ENCODE data around the gene DNAJB8. TPM values are rescaled to one million over a fixed set of nuclear protein-coding genes. Genes with fewer than 3 reads are reported as not detected.

The DNAJB8 gene
- total RNA-seq, 1 donor from 2014 or later = not detected

- Histone ChIP-seq H3K36me3 (ENCODE audit: insufficient read depth, low read length) (no peaks in the 10 kb centered on the region), H3K9me3 (ENCODE audit: insufficient read depth, low read depth, low read length) (no peaks in the 10 kb centered on the region), H2AFZ (ENCODE audit: low read depth, low read length) (no peak overlapping the region), H3K4me3 (ENCODE audit: insufficient read depth, low read depth, low read length) (no peak overlapping the region), H3K9ac (ENCODE audit: low read length) (no peak overlapping the region), H3K27me3 (ENCODE audit: insufficient read depth, low read length) (peaks cover 45% of the 10 kb centered on the region), H3K4me1 (ENCODE audit: insufficient read depth, low read length) (no peaks in the 10 kb centered on the region), H3K79me2 (ENCODE audit: insufficient read depth, low read length) (no peaks in the 10 kb centered on the region), H3K27ac (ENCODE audit: low read depth, low read length) (no peak overlapping the region), H3K4me2 (ENCODE audit: low read length) (no peak overlapping the region), H4K20me1 (ENCODE audit: insufficient read depth, low read length) (no peaks in the 10 kb centered on the region)
- TF ChIP-seq CTCF (IDR thresholded peaks at IDR 0.05; ENCODE audit: insufficient read depth, low read depth, low read length) = no peak
- TF ChIP-seq EZH2 (IDR thresholded peaks at IDR 0.05; ENCODE audit: insufficient read depth, low read length) = no peak
- Mint-ChIP-seq H3K36me3 (ENCODE audit: low read depth, unreplicated experiment) (no peaks in the 10 kb centered on the region), H3K27me3 (ENCODE audit: low read depth, unreplicated experiment) (peaks cover 77% of the 10 kb centered on the region), H3K4me1 (ENCODE audit: low read depth, unreplicated experiment) (peaks cover 2% of the 10 kb centered on the region), H3K27ac (ENCODE audit: unreplicated experiment) (no peak overlapping the region), H3K4me3 (ENCODE audit: unreplicated experiment) (no peak overlapping the region), H3K9me3 (ENCODE audit: unreplicated experiment) (peaks cover 5% of the 10 kb centered on the region)
- no peak for FAIRE-seq
- DNase-seq (ENCODE audit: low read depth) = no peak
Measured at GRCh38 chr3:128435058-128435457, 31.6 kb downstream of the DNAJB8 start.

- DNase-seq (ENCODE audit: low read depth) = no peak
- H3K27me3 ChIP-seq (ENCODE audit: insufficient read depth, low read length) = peaks cover 50% of the 10 kb centered on the region
- TF ChIP-seq EZH2 (IDR thresholded peaks at IDR 0.05; ENCODE audit: insufficient read depth, low read length) (no peak), CTCF (IDR thresholded peaks at IDR 0.05; ENCODE audit: insufficient read depth, low read depth, low read length) (no peak)
Measured at GRCh38 chr3:128434524-128434923, 32.2 kb downstream of the DNAJB8 start.

GRCh38 chr3:128433837-128434165, 32.9 kb downstream of the DNAJB8 start:
- Histone ChIP-seq H4K20me1 (ENCODE audit: insufficient read depth, low read length) (no peaks in the 10 kb centered on the region), H3K27ac (ENCODE audit: low read depth, low read length) (no peak overlapping the region), H3K4me3 (ENCODE audit: insufficient read depth, low read depth, low read length) (no peak overlapping the region), H3K79me2 (ENCODE audit: insufficient read depth, low read length) (no peaks in the 10 kb centered on the region), H3K4me2 (ENCODE audit: low read length) (no peak overlapping the region), H3K36me3 (ENCODE audit: insufficient read depth, low read length) (no peaks in the 10 kb centered on the region), H3K9ac (ENCODE audit: low read length) (no peak overlapping the region), H3K27me3 (ENCODE audit: insufficient read depth, low read length) (peaks cover 46% of the 10 kb centered on the region), H3K4me1 (ENCODE audit: insufficient read depth, low read length) (no peaks in the 10 kb centered on the region), H3K9me3 (ENCODE audit: insufficient read depth, low read depth, low read length) (no peaks in the 10 kb centered on the region), H2AFZ (ENCODE audit: low read depth, low read length) (no peak overlapping the region)
- H3K4me3 Mint-ChIP-seq (ENCODE audit: unreplicated experiment) = no peak overlapping the region
- no peaks in the 10 kb centered on the region for H3K36me3 Mint-ChIP-seq (ENCODE audit: low read depth, unreplicated experiment)
- H3K27ac Mint-ChIP-seq (ENCODE audit: unreplicated experiment) = no peak overlapping the region
- FAIRE-seq = no peak
- TF ChIP-seq EZH2 (IDR thresholded peaks at IDR 0.05; ENCODE audit: insufficient read depth, low read length) (no peak), CTCF (IDR thresholded peaks at IDR 0.05; ENCODE audit: insufficient read depth, low read depth, low read length) (no peak)
- H3K27me3 Mint-ChIP-seq (ENCODE audit: low read depth, unreplicated experiment) = peaks cover 75% of the 10 kb centered on the region
- DNase-seq (ENCODE audit: low read depth) = no peak
- peaks cover 2% of the 10 kb centered on the region for H3K4me1 Mint-ChIP-seq (ENCODE audit: low read depth, unreplicated experiment)
- peaks cover 5% of the 10 kb centered on the region for H3K9me3 Mint-ChIP-seq (ENCODE audit: unreplicated experiment)

More at GRCh38 chr3:128434524-128434923, 32.2 kb downstream of the DNAJB8 start:
- Histone ChIP-seq H3K4me3 (ENCODE audit: insufficient read depth, low read depth, low read length) (no peak overlapping the region), H3K36me3 (ENCODE audit: insufficient read depth, low read length) (no peaks in the 10 kb centered on the region), H3K79me2 (ENCODE audit: insufficient read depth, low read length) (no peaks in the 10 kb centered on the region), H3K27ac (ENCODE audit: low read depth, low read length) (no peak overlapping the region), H4K20me1 (ENCODE audit: insufficient read depth, low read length) (no peaks in the 10 kb centered on the region), H3K4me1 (ENCODE audit: insufficient read depth, low read length) (no peaks in the 10 kb centered on the region), H3K9ac (ENCODE audit: low read length) (no peak overlapping the region), H3K4me2 (ENCODE audit: low read length) (no peak overlapping the region), H2AFZ (ENCODE audit: low read depth, low read length) (no peak overlapping the region), H3K9me3 (ENCODE audit: insufficient read depth, low read depth, low read length) (no peaks in the 10 kb centered on the region)
- FAIRE-seq = no peak
- Mint-ChIP-seq H3K9me3 (ENCODE audit: unreplicated experiment) (peaks cover 5% of the 10 kb centered on the region), H3K27ac (ENCODE audit: unreplicated experiment) (no peak overlapping the region), H3K4me3 (ENCODE audit: unreplicated experiment) (no peak overlapping the region), H3K27me3 (ENCODE audit: low read depth, unreplicated experiment) (peaks cover 77% of the 10 kb centered on the region), H3K36me3 (ENCODE audit: low read depth, unreplicated experiment) (no peaks in the 10 kb centered on the region), H3K4me1 (ENCODE audit: low read depth, unreplicated experiment) (peaks cover 2% of the 10 kb centered on the region)
